HepG2 (cell line): ENCODE results near the gene MST1. TPM values are rescaled to one million over a fixed set of nuclear protein-coding genes. Genes with fewer than 3 reads are reported as not detected.

Experiments used
- CC2D1A ChIP-seq: sonication (generic); formaldehyde crosslinking; IDR thresholded peaks from 2 replicates; pipeline ENCODE4 v1.8.1; 2023; ENCODE audit warnings: mild to moderate bottlenecking, missing genetic modification reagents
- HINFP ChIP-seq: sonication (generic); formaldehyde crosslinking; IDR thresholded peaks from 2 replicates; pipeline ENCODE4 v1.4.0; 2020; ENCODE audit warnings: low read depth, mild to moderate bottlenecking, missing genetic modification reagents
- MAZ ChIP-seq, 2 experiments: sonication (generic) in 1 of 2; formaldehyde crosslinking in 1 of 2; IDR thresholded peaks; 2 replicates each; pipeline versions ENCODE4 v1.5.0 to v1.6.1; 2012 to 2020; ENCODE audit warnings: low read depth in 2 of 2, mild to moderate bottlenecking in 2 of 2, borderline replicate concordance in 1 of 2, improper control_type of control experiment in 1 of 2, low read length in 1 of 2, missing genetic modification reagents in 1 of 2, moderate library complexity in 1 of 2
- PITX1 ChIP-seq: sonication (generic); formaldehyde crosslinking; IDR thresholded peaks from 2 replicates; pipeline ENCODE4 v1.5.1; 2020; ENCODE audit warnings: mild to moderate bottlenecking, missing genetic modification reagents
- SOX6 ChIP-seq, 2 experiments: fragments of 450-650 bp in 1 of 2; sonication (generic) in 1 of 2; formaldehyde crosslinking in 1 of 2; IDR thresholded peaks; 2 replicates each; pipeline versions ENCODE4 v1.4.0 to v1.6.1; 2017 to 2020; ENCODE audit warnings: antibody characterized with exemption in 1 of 2, mild to moderate bottlenecking in 1 of 2, missing genetic modification reagents in 1 of 2
- THRA ChIP-seq: sonication (generic); formaldehyde crosslinking; IDR thresholded peaks from 2 replicates; pipeline ENCODE4 v1.4.0; 2020; ENCODE audit warnings: missing genetic modification reagents, borderline replicate concordance
- THYN1 ChIP-seq: sonication (generic); formaldehyde crosslinking; IDR thresholded peaks from 2 replicates; pipeline ENCODE4 v1.8.1; 2023; ENCODE audit warnings: low read depth, mild to moderate bottlenecking, moderate library complexity, missing genetic modification reagents, borderline replicate concordance
- YEATS4 ChIP-seq: sonication (generic); formaldehyde crosslinking; IDR thresholded peaks from 2 replicates; pipeline ENCODE4 v1.4.0; 2020; ENCODE audit warnings: missing genetic modification reagents, borderline replicate concordance
- ZBTB7B ChIP-seq: sonication (generic); formaldehyde crosslinking; IDR thresholded peaks from 2 replicates; pipeline ENCODE4 v1.4.0; 2020; ENCODE audit warnings: missing genetic modification reagents
- ZFP36 ChIP-seq: fragments of 150-350 bp; IDR thresholded peaks from 2 replicates; pipeline ENCODE4 v1.6.1; 2018; ENCODE audit warnings: borderline replicate concordance, low read length, low read depth; ENCODE audit not compliant: partially characterized antibody
- ZNF331 ChIP-seq: sonication (generic); formaldehyde crosslinking; IDR thresholded peaks from 2 replicates; pipeline ENCODE4 v1.4.0; 2020; ENCODE audit warnings: missing genetic modification reagents
- ZNF468 ChIP-seq: sonication (generic); formaldehyde crosslinking; IDR thresholded peaks from 2 replicates; pipeline ENCODE4 v1.8.0; 2022; ENCODE audit warnings: mild to moderate bottlenecking, moderate library complexity, missing genetic modification reagents
- ZNF550 ChIP-seq: sonication (generic); formaldehyde crosslinking; IDR thresholded peaks from 2 replicates; pipeline ENCODE4 v1.4.0; 2020; ENCODE audit warnings: mild to moderate bottlenecking, missing genetic modification reagents, borderline replicate concordance
- ZNF557 ChIP-seq: sonication (generic); formaldehyde crosslinking; IDR thresholded peaks from 2 replicates; pipeline ENCODE4 v1.4.0; 2020; ENCODE audit warnings: missing genetic modification reagents
- ZNF740 ChIP-seq: sonication (generic); formaldehyde crosslinking; IDR thresholded peaks from 2 replicates; pipeline ENCODE4 v1.4.0; 2020; ENCODE audit warnings: missing genetic modification reagents
- polyA plus RNA-seq, 8 experiments: library from polyadenylated mRNA; depleted of rRNA in 3 of 8; stranded (reverse) in 7 of 8; unstranded in 1 of 8; fragments of >200 nt; fragmentation: Illumina TruSeq in 4 of 8; extraction: Trizol in 4 of 8; gene quantifications; 2 replicates each; pipeline versions ENCODE4 v1.2.1 to v1.2.3, GENCODE V29; 2011 to 2016; ENCODE audit warnings: low read depth in 4 of 8, missing spikeins in 1 of 8, mixed read lengths in 1 of 8; ENCODE audit not compliant: insufficient read depth in 1 of 8
- total RNA-seq, 5 experiments: library from RNA; depleted of rRNA; stranded (reverse); fragments of >200 nt; fragmentation: Illumina TruSeq; extraction: Trizol; gene quantifications; 2 replicates each; pipeline ENCODE4 v1.2.3, GENCODE V29; 2016; ENCODE audit warnings: low read depth in 1 of 5
- TF ChIP-seq, protein P1 (sequence below): sonication (generic); formaldehyde crosslinking; IDR thresholded peaks from 2 replicates; pipeline ENCODE4 v1.5.1; 2020; ENCODE audit warnings: missing genetic modification reagents, mild to moderate bottlenecking, borderline replicate concordance
- TF ChIP-seq, protein P2 (sequence below): sonication (generic); formaldehyde crosslinking; IDR thresholded peaks from 2 replicates; pipeline ENCODE4 v1.5.1; 2020; ENCODE audit warnings: mild to moderate bottlenecking, missing genetic modification reagents
- TF ChIP-seq, protein P3 (sequence below): sonication (generic); formaldehyde crosslinking; IDR thresholded peaks from 2 replicates; pipeline ENCODE4 v1.5.0; 2020; ENCODE audit warnings: missing genetic modification reagents, mild to moderate bottlenecking, borderline replicate concordance

The MST1 gene
- total and polyA plus RNA-seq, 2 of the 13 experiments (the other 11 are each of a cell fraction or from before 2014, with no cell fraction given): 189 to 452 TPM

DNA sequence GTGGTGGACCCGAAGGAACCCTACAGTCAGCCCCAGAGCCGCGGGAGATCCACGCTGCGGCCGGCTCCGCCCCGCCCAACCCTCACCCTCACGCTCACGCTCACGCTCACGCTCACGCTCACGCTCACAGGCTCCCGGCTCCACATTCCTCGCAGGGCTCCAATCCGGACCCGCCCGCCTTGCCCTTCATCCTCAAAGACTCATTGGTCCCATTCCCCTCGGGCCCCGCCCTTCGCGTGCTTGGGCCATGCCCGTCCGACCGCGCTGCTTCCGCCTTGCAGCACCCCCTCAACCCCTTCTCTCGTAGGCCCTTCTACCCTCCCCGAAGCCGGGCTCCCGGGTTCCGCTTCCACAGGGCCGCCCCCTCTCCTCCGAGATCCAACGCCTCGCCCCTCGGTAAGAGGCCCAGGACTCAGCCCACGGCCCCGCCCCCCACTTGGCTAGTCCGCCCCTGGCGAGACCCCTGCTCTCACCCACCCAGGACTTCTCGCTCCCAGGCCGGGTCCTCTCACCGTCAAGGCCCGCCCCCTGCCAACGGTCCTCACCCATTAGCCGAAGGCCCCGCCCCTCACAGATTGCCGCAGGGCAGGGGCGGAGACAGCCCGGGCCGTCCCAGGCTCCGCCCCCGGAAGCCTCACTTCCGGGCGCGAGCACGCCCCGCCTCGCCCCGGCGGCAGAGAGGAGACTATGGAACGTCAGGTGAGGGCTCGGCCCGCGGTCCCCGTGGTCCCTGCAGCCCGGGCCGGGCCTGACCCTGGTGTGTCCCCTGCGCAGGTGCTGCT is 15.4 kb downstream of the MST1 start, which contains the start of gene APEH (continued):
- TF ChIP-seq ZBTB7B (CRISPR knock-in tag) (peak; percentile 89), ZNF331 (CRISPR knock-in tag) (no peak), MAZ (IDR thresholded peaks at IDR 0.05; ENCODE audit: borderline replicate concordance, low read depth, low read length) (peak; percentile 81), MAZ (CRISPR knock-in tag; IDR thresholded peaks at IDR 0.05; ENCODE audit: low read depth) (peak; percentile 19), YEATS4 (CRISPR knock-in tag) (peak; percentile 50; the same call in 1 of the 2 replicates), THRA (CRISPR knock-in tag) (0 out of 2 replicates have a peak, but pooled peaks have one; percentile 7), PITX1 (CRISPR knock-in tag) (peak; percentile 77), ZNF557 (CRISPR knock-in tag) (no peak), CC2D1A (CRISPR knock-in tag) (no peak), ZNF740 (peak; percentile 95), ZNF468 (CRISPR knock-in tag) (no peak), ZNF550 (CRISPR knock-in tag) (no peak), SOX6 (IDR thresholded peaks at IDR 0.05) (no peak), SOX6 (CRISPR knock-in tag; IDR thresholded peaks at IDR 0.05) (peak; percentile 54; the same call in 1 of the 2 replicates), ZFP36 (no peak), HINFP (CRISPR knock-in tag) (no peak), THYN1 (CRISPR knock-in tag) (0 out of 2 replicates have a peak, but pooled peaks have one; percentile 72)
- TF ChIP-seq, protein P1, sequence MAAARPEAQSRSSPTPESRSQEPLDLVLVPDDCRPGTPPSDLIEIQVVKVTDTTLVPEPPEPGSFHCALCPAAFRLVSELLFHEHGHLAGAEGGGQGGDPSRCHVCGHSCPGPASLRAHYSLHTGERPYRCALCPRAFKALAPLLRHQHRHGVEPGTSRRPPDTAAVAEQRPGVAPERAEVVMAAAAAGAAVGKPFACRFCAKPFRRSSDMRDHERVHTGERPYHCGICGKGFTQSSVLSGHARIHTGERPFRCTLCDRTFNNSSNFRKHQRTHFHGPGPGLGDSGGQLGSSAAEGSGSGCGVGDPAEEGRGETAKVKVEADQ (CRISPR knock-in tag): peak; percentile 74; the same call in 1 of the 2 replicates
- TF ChIP-seq, protein P2, sequence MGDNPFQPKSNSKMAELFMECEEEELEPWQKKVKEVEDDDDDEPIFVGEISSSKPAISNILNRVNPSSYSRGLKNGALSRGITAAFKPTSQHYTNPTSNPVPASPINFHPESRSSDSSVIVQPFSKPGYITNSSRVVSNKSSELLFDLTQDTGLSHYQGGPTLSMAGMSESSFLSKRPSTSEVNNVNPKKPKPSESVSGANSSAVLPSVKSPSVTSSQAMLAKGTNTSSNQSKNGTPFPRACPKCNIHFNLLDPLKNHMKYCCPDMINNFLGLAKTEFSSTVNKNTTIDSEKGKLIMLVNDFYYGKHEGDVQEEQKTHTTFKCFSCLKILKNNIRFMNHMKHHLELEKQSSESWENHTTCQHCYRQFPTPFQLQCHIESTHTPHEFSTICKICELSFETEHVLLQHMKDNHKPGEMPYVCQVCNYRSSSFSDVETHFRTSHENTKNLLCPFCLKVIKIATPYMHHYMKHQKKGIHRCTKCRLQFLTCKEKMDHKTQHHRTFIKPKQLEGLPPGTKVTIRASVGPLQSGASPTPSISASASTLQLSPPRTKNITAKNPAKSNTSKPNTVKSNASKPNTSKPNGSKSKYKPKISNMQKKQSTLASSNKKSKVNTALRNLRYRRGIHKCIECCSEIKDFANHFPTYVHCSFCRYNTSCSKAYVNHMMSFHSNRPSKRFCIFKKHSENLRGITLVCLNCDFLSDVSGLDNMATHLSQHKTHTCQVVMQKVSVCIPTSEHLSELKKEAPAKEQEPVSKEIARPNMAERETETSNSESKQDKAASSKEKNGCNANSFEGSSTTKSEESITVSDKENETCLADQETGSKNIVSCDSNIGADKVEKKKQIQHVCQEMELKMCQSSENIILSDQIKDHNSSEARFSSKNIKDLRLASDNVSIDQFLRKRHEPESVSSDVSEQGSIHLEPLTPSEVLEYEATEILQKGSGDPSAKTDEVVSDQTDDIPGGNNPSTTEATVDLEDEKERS (CRISPR knock-in tag): peak; percentile 85
- TF ChIP-seq, protein P3, sequence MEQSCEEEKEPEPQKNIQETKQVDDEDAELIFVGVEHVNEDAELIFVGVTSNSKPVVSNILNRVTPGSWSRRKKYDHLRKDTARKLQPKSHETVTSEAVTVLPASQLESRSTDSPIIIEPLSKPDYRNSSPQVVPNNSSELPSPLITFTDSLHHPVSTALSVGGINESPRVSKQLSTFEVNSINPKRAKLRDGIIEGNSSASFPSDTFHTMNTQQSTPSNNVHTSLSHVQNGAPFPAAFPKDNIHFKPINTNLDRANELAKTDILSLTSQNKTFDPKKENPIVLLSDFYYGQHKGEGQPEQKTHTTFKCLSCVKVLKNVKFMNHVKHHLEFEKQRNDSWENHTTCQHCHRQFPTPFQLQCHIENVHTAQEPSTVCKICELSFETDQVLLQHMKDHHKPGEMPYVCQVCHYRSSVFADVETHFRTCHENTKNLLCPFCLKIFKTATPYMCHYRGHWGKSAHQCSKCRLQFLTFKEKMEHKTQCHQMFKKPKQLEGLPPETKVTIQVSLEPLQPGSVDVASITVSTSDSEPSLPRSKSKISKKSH (CRISPR knock-in tag): peak; percentile 72; the same call in 1 of the 2 replicates
